H9 (cell line): ENCODE results near the gene TMC1. TPM values are rescaled to one million over a fixed set of nuclear protein-coding genes. Genes with fewer than 3 reads are reported as not detected.

Experiments used
- DNase-seq: peaks from one replicate; pipeline ENCODE4 v3.0.0-alpha.2; 2017
- H2AFZ ChIP-seq: one replicate; pipeline ENCODE4 v1.6.1; 2013; ENCODE audit warnings: mild to moderate bottlenecking, low read length, control low read depth, moderate library complexity
- H2AK5ac ChIP-seq: 2 replicates; pipeline ENCODE4 v1.6.1; 2013; ENCODE audit warnings: low read length, control low read depth, mixed read lengths; ENCODE audit not compliant: insufficient read length
- H2BK120ac ChIP-seq: one replicate; pipeline ENCODE4 v1.6.1; 2013; ENCODE audit warnings: low read depth, mild to moderate bottlenecking, low read length, control low read depth, inconsistent platforms; ENCODE audit not compliant: poor library complexity, severe bottlenecking
- H2BK12ac ChIP-seq: 2 replicates; pipeline ENCODE4 v1.6.1; 2013; ENCODE audit warnings: low read length, control low read depth, mixed read lengths, low read depth; ENCODE audit not compliant: insufficient read length
- H2BK15ac ChIP-seq: 2 replicates; pipeline ENCODE4 v1.6.1; 2013; ENCODE audit warnings: low read depth, low read length, control low read depth
- H2BK20ac ChIP-seq: one replicate; pipeline ENCODE4 v1.6.1; 2013; ENCODE audit warnings: low read depth, mild to moderate bottlenecking, low read length, control low read depth, inconsistent platforms; ENCODE audit not compliant: poor library complexity, severe bottlenecking
- H2BK5ac ChIP-seq: 2 replicates; pipeline ENCODE4 v1.6.1; 2013; ENCODE audit warnings: low read length, control low read depth, mixed read lengths; ENCODE audit not compliant: insufficient read length
- H3K14ac ChIP-seq: 2 replicates; pipeline ENCODE4 v1.6.1; 2013; ENCODE audit warnings: low read length, control low read depth; ENCODE audit not compliant: insufficient read depth
- H3K18ac ChIP-seq: 2 replicates; pipeline ENCODE4 v1.6.1; 2013; ENCODE audit warnings: low read depth, mild to moderate bottlenecking, mixed read lengths, low read length, control low read depth; ENCODE audit not compliant: insufficient read length
- H3K23ac ChIP-seq: 2 replicates; pipeline ENCODE4 v1.6.1; 2013; ENCODE audit warnings: low read length, control low read depth, mixed read lengths, low read depth; ENCODE audit not compliant: insufficient read length
- H3K23me2 ChIP-seq: 2 replicates; pipeline ENCODE4 v1.6.1; 2013; ENCODE audit warnings: low read depth, mild to moderate bottlenecking, mixed read lengths, low read length, control low read depth; ENCODE audit not compliant: insufficient read length, poor library complexity, severe bottlenecking
- H3K27ac ChIP-seq: 2 replicates; pipeline ENCODE4 v1.5.1; 2013; ENCODE audit warnings: low read length, control low read depth, mixed read lengths, low read depth; ENCODE audit not compliant: insufficient read length
- H3K27me3 ChIP-seq: 2 replicates; pipeline ENCODE4 v1.6.1; 2013; ENCODE audit warnings: low read length, control low read depth, inconsistent platforms; ENCODE audit not compliant: insufficient read depth
- H3K4ac ChIP-seq: 2 replicates; pipeline ENCODE4 v1.6.1; 2013; ENCODE audit warnings: low read depth, mild to moderate bottlenecking, control low read depth, inconsistent platforms, low read length, moderate library complexity
- H3K4me1 ChIP-seq: 2 replicates; pipeline ENCODE4 v1.6.1; 2013; ENCODE audit warnings: low read length, control low read depth, inconsistent platforms; ENCODE audit not compliant: insufficient read depth
- H3K4me2 ChIP-seq: 2 replicates; pipeline ENCODE4 v1.6.1; 2013; ENCODE audit warnings: low read length, control low read depth, mixed read lengths; ENCODE audit not compliant: insufficient read length, insufficient read depth
- H3K56ac ChIP-seq: 2 replicates; pipeline ENCODE4 v1.6.1; 2013; ENCODE audit warnings: low read depth, mild to moderate bottlenecking, mixed read lengths, low read length, control low read depth; ENCODE audit not compliant: insufficient read length
- H3K79me1 ChIP-seq: 2 replicates; pipeline ENCODE4 v1.6.1; 2013; ENCODE audit warnings: low read depth, mild to moderate bottlenecking, moderate library complexity, low read length, control low read depth, inconsistent platforms; ENCODE audit not compliant: insufficient read depth, poor library complexity, severe bottlenecking
- H3K79me2 ChIP-seq: 2 replicates; pipeline ENCODE4 v1.6.1; 2013; ENCODE audit warnings: low read length, control low read depth, inconsistent platforms; ENCODE audit not compliant: insufficient read depth
- H3K9ac ChIP-seq: 2 replicates; pipeline ENCODE4 v1.6.1; 2013; ENCODE audit warnings: low read length, control low read depth, mixed read lengths; ENCODE audit not compliant: insufficient read length; ENCODE audit errors: extremely low read depth
- H3K9me3 ChIP-seq: one replicate; pipeline ENCODE4 v1.6.1; 2013; ENCODE audit warnings: low read depth, low read length, inconsistent platforms; ENCODE audit not compliant: control insufficient read depth
- H3T11ph ChIP-seq: one replicate; pipeline ENCODE4 v1.6.1; 2013; ENCODE audit warnings: mild to moderate bottlenecking, low read length, control low read depth, inconsistent platforms
- H4K20me1 ChIP-seq: one replicate; pipeline ENCODE4 v1.6.1; 2013; ENCODE audit not compliant: control insufficient read depth, insufficient read length, insufficient read depth
- H4K5ac ChIP-seq: 2 replicates; pipeline ENCODE4 v1.6.1; 2013; ENCODE audit warnings: low read depth, mild to moderate bottlenecking, mixed read lengths, low read length, control low read depth; ENCODE audit not compliant: insufficient read length
- H4K8ac ChIP-seq: replicated peaks from 2 replicates; pipeline ENCODE4 v1.6.1; 2013; ENCODE audit warnings: low read length, control low read depth, mixed read lengths, low read depth; ENCODE audit not compliant: insufficient read length
- H4K91ac ChIP-seq: 2 replicates; pipeline ENCODE4 v1.6.1; 2013; ENCODE audit warnings: low read depth, mild to moderate bottlenecking, moderate library complexity, mixed read lengths, low read length, control low read depth; ENCODE audit not compliant: insufficient read length
- H3K27ac Mint-ChIP-seq, 3 experiments: 2 replicates in 2 of 3; 3 replicates in 1 of 3; pipeline ENCODE4 v1.8.0; 2020 to 2021; ENCODE audit warnings: mixed read lengths in 3 of 3, mild to moderate bottlenecking in 1 of 3, moderate library complexity in 1 of 3
- H3K27me3 Mint-ChIP-seq: 2 replicates; pipeline ENCODE4 v1.8.0; 2021; ENCODE audit warnings: low read depth, mild to moderate bottlenecking, moderate library complexity, mixed read lengths
- H3K36me3 Mint-ChIP-seq, 3 experiments: 2 replicates in 2 of 3; 3 replicates in 1 of 3; pipeline ENCODE4 v1.8.0; 2020 to 2021; ENCODE audit warnings: low read depth in 3 of 3, mixed read lengths in 3 of 3; ENCODE audit not compliant: insufficient read depth in 1 of 3
- H3K4me1 Mint-ChIP-seq, 2 experiments: 2 replicates each; pipeline ENCODE4 v1.8.0; 2020; ENCODE audit warnings: mixed read lengths in 2 of 2
- H3K4me3 Mint-ChIP-seq, 2 experiments: 2 replicates in 1 of 2; 3 replicates in 1 of 2; pipeline ENCODE4 v1.8.0; 2020 to 2021; ENCODE audit warnings: mild to moderate bottlenecking in 2 of 2, mixed read lengths in 2 of 2, moderate library complexity in 1 of 2
- H3K9me3 Mint-ChIP-seq, 2 experiments: 2 replicates in 1 of 2; 3 replicates in 1 of 2; pipeline ENCODE4 v1.8.0; 2020; ENCODE audit warnings: mild to moderate bottlenecking in 2 of 2, mixed read lengths in 2 of 2, moderate library complexity in 1 of 2
- WGBS: extraction: QIAGEN DNeasy Blood & Tissue Kit; methylation state at CpG from one replicate; pipeline ENCODE4 v1.1.7; 2013; ENCODE audit warnings: missing lambda C conversion rate, low lambda C conversion rate, mixed read lengths; ENCODE audit not compliant: insufficient read length; ENCODE audit errors: extremely low coverage; 5-methylcytosine and 5-hydroxymethylcytosine counted together
- total RNA-seq: library from RNA; stranded (reverse); gene quantifications from 2 replicates; pipeline ENCODE4 v1.2.1, GENCODE V29; 2021
- TF ChIP-seq, protein P1 (sequence below): fragments of 200-600 bp; sonication (generic); conservative IDR thresholded peaks from 3 replicates; pipeline ENCODE4 v1.8.0; 2021; ENCODE audit warnings: antibody characterized with exemption, mild to moderate bottlenecking

Gene TMC1
- total RNA-seq, 1 experiment from 2014 or later, result 2.4 TPM

DNA sequence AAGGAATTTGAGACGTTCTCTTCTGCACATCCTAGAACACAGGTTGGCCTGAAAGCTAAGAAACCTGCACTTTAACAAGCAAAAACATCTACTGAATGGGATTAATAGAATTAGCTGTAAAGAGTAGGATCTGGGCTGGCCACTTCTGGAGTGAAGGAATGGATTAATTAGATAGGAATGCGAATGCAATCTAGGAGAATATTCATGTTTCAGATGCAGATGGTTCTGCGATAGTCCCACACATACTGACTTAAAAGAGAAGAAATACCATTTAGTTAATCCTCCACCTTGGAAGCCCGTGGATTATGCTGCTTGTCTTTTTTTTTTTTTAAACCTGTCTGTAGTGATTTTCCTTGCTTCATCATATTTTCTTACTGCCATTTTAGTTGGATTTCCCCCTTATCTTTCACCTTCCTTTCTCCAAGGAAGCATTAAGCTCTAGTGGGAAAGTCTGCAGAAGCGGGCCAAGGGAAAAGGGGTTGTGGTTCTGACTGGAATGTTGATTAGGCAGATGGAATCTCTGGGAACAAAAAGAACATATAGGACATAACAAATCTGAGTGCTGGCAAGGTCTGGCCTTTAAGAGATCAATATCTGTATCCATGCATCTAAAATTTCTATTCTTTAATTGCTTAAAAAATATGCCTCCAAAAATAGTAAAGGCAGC is 279.1 kb downstream of the TMC1 start:
- H2BK20ac ChIP-seq, result no peak overlapping the region
- no peaks in the 10 kb centered on the region for H3K79me2 ChIP-seq
- TF ChIP-seq, protein P1, sequence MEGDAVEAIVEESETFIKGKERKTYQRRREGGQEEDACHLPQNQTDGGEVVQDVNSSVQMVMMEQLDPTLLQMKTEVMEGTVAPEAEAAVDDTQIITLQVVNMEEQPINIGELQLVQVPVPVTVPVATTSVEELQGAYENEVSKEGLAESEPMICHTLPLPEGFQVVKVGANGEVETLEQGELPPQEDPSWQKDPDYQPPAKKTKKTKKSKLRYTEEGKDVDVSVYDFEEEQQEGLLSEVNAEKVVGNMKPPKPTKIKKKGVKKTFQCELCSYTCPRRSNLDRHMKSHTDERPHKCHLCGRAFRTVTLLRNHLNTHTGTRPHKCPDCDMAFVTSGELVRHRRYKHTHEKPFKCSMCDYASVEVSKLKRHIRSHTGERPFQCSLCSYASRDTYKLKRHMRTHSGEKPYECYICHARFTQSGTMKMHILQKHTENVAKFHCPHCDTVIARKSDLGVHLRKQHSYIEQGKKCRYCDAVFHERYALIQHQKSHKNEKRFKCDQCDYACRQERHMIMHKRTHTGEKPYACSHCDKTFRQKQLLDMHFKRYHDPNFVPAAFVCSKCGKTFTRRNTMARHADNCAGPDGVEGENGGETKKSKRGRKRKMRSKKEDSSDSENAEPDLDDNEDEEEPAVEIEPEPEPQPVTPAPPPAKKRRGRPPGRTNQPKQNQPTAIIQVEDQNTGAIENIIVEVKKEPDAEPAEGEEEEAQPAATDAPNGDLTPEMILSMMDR, result no peak
- H2BK120ac ChIP-seq, result no peak overlapping the region
- H3K9me3 ChIP-seq, result no peaks in the 10 kb centered on the region
- no peaks in the 10 kb centered on the region for H3K23me2 ChIP-seq
- DNase-seq, result no peak
- H3K18ac ChIP-seq, result no peak overlapping the region
- no peak overlapping the region for H3K23ac ChIP-seq
- no peak overlapping the region for H3K4me2 ChIP-seq
- H3K4ac ChIP-seq, result no peak overlapping the region
- Mint-ChIP-seq H3K36me3 (peaks cover 16 to 52% (median 28%) of the 10 kb centered on the region in 3 experiments), H3K27me3 (no peaks in the 10 kb centered on the region), H3K9me3 (peaks cover 38 to 47% of the 10 kb centered on the region in 2 experiments), H3K27ac (no peak overlapping the region; a peak in 1 of 7 replicates), H3K4me3 (no peak overlapping the region), H3K4me1 (peaks cover 11% of the 10 kb centered on the region in 2 experiments)
- no peak overlapping the region for H3T11ph ChIP-seq
- no peak overlapping the region for H4K5ac ChIP-seq
- no peak overlapping the region for H2BK12ac ChIP-seq
- no peak overlapping the region for H3K14ac ChIP-seq
- WGBS, result no CpG with 5 or more reads among the region's 5 CpGs
- no peak overlapping the region for H3K56ac ChIP-seq
- H2AFZ ChIP-seq, result no peak overlapping the region
- no peaks in the 10 kb centered on the region for H4K20me1 ChIP-seq
- no peak overlapping the region for H2AK5ac ChIP-seq
- H3K9ac ChIP-seq, result no peak overlapping the region
- H3K27ac ChIP-seq, result no peak overlapping the region
- no peak overlapping the region for H4K8ac ChIP-seq
- H2BK15ac ChIP-seq, result no peak overlapping the region
- no peaks in the 10 kb centered on the region for H3K79me1 ChIP-seq
- H2BK5ac ChIP-seq, result no peak overlapping the region
- H3K27me3 ChIP-seq, result no peaks in the 10 kb centered on the region
- H4K91ac ChIP-seq, result no peak overlapping the region
- H3K4me1 ChIP-seq, result no peaks in the 10 kb centered on the region
